ENCODE data around the gene EME1.

Gene EME1

GRCh38 chr17:50328363-50329325 lies 44.4 kb upstream of the EME1 start:
- no peak overlapping the region for H3K9ac ChIP-seq (ENCODE audit: low read depth, low read length)
- H3K27ac ChIP-seq (ENCODE audit: low read length) = no peak overlapping the region
- H3K4me1 ChIP-seq (ENCODE audit: insufficient read depth, low read length) = peaks cover 7% of the 10 kb centered on the region
- DNase-seq = no peak
- no peaks in the 10 kb centered on the region for H3K27me3 ChIP-seq (ENCODE audit: insufficient read depth, low read length, poor library complexity)
- H3K4me2 ChIP-seq (ENCODE audit: insufficient read depth, low read length) = no peak overlapping the region
- H3K9me3 ChIP-seq (ENCODE audit: insufficient read depth, low read length, severe bottlenecking) = no peaks in the 10 kb centered on the region
- H3K36me3 ChIP-seq (ENCODE audit: insufficient read depth, low read length) = no peaks in the 10 kb centered on the region
- no peak for ATAC-seq (ENCODE audit: insufficient read depth, low read depth)
- no peak overlapping the region for H3K4me3 ChIP-seq (ENCODE audit: low read depth in 1 of 2, low read length in 2 of 2)
- no peaks in the 10 kb centered on the region for H4K20me1 ChIP-seq (ENCODE audit: insufficient read depth, low read length)
- no peaks in the 10 kb centered on the region for H3K79me2 ChIP-seq (ENCODE audit: insufficient read depth, low read length)
- H2AFZ ChIP-seq (ENCODE audit: low read depth, low read length) = no peak overlapping the region
- TF ChIP-seq EZH2 (IDR thresholded peaks at IDR 0.05; ENCODE audit: borderline replicate concordance, low read depth, low read length, severe bottlenecking) (no peak), CTCF (IDR thresholded peaks at IDR 0.05; ENCODE audit: borderline replicate concordance, extremely low read depth, low read length, poor library complexity, severe bottlenecking) (no peak)

GRCh38 chr17:50329716-50330115 lies 43.3 kb upstream of the EME1 start:
- peaks cover 15% of the 10 kb centered on the region for H3K4me1 ChIP-seq (ENCODE audit: insufficient read depth, low read length)
- no peaks in the 10 kb centered on the region for H4K20me1 ChIP-seq (ENCODE audit: insufficient read depth, low read length)
- DNase-seq (no peak), ATAC-seq (ENCODE audit: insufficient read depth, low read depth) (no peak)
- no peaks in the 10 kb centered on the region for H3K9me3 ChIP-seq (ENCODE audit: insufficient read depth, low read length, severe bottlenecking)
- no peak overlapping the region for H3K27ac ChIP-seq (ENCODE audit: low read length)
- H3K36me3 ChIP-seq (ENCODE audit: insufficient read depth, low read length) = no peaks in the 10 kb centered on the region
- no peak overlapping the region for H3K4me2 ChIP-seq (ENCODE audit: insufficient read depth, low read length)
- no peaks in the 10 kb centered on the region for H3K27me3 ChIP-seq (ENCODE audit: insufficient read depth, low read length, poor library complexity)
- no peak overlapping the region for H3K9ac ChIP-seq (ENCODE audit: low read depth, low read length)
- H3K4me3 ChIP-seq (ENCODE audit: low read depth in 1 of 2, low read length in 2 of 2) = no peak overlapping the region
- no peaks in the 10 kb centered on the region for H3K79me2 ChIP-seq (ENCODE audit: insufficient read depth, low read length)
- TF ChIP-seq CTCF (IDR thresholded peaks at IDR 0.05; ENCODE audit: borderline replicate concordance, extremely low read depth, low read length, poor library complexity, severe bottlenecking) (no peak), EZH2 (IDR thresholded peaks at IDR 0.05; ENCODE audit: borderline replicate concordance, low read depth, low read length, severe bottlenecking) (no peak)
- no peak overlapping the region for H2AFZ ChIP-seq (ENCODE audit: low read depth, low read length)

- no peak overlapping the region for H3K27ac ChIP-seq (ENCODE audit: low read length)
- H3K4me1 ChIP-seq (ENCODE audit: insufficient read depth, low read length) = peaks cover 15% of the 10 kb centered on the region
- no peak overlapping the region for H3K4me3 ChIP-seq (ENCODE audit: low read depth in 1 of 2, low read length in 2 of 2)
- no peaks in the 10 kb centered on the region for H3K79me2 ChIP-seq (ENCODE audit: insufficient read depth, low read length)
- no peak overlapping the region for H3K4me2 ChIP-seq (ENCODE audit: insufficient read depth, low read length)
- no peak for TF ChIP-seq CTCF (IDR thresholded peaks at IDR 0.05; ENCODE audit: borderline replicate concordance, extremely low read depth, low read length, poor library complexity, severe bottlenecking)
- TF ChIP-seq EZH2 (IDR thresholded peaks at IDR 0.05; ENCODE audit: borderline replicate concordance, low read depth, low read length, severe bottlenecking) = no peak
- no peak for DNase-seq
- H3K36me3 ChIP-seq (ENCODE audit: insufficient read depth, low read length) = no peaks in the 10 kb centered on the region
- H4K20me1 ChIP-seq (ENCODE audit: insufficient read depth, low read length) = no peaks in the 10 kb centered on the region
- no peak overlapping the region for H3K9ac ChIP-seq (ENCODE audit: low read depth, low read length)
- no peak for ATAC-seq (ENCODE audit: insufficient read depth, low read depth)
- no peak overlapping the region for H2AFZ ChIP-seq (ENCODE audit: low read depth, low read length)
- H3K27me3 ChIP-seq (ENCODE audit: insufficient read depth, low read length, poor library complexity) = no peaks in the 10 kb centered on the region
- H3K9me3 ChIP-seq (ENCODE audit: insufficient read depth, low read length, severe bottlenecking) = no peaks in the 10 kb centered on the region
Observed at GRCh38 chr17:50330151-50330775, 42.8 kb upstream of the EME1 start.

All from DND-41 (cell line).